HG03097 (cell line): Measurements from ENCODE around the gene FGD4.
A peak's percentile ranks its signal among the peaks of the same experiment; 100 is the strongest.
"Not testable (repeated sequence)": the region's sequence is repeated elsewhere in the genome, so short reads cannot be mapped to it uniquely, and the experiment has no call there.

Experiments
- ATAC-seq: cut with Tn5 transposase; IDR thresholded peaks from one replicate; pipeline ENCODE4 v1.9.1; 2021; ENCODE audit not compliant: unreplicated experiment, low FRiP score

FGD4 gene

DNA sequence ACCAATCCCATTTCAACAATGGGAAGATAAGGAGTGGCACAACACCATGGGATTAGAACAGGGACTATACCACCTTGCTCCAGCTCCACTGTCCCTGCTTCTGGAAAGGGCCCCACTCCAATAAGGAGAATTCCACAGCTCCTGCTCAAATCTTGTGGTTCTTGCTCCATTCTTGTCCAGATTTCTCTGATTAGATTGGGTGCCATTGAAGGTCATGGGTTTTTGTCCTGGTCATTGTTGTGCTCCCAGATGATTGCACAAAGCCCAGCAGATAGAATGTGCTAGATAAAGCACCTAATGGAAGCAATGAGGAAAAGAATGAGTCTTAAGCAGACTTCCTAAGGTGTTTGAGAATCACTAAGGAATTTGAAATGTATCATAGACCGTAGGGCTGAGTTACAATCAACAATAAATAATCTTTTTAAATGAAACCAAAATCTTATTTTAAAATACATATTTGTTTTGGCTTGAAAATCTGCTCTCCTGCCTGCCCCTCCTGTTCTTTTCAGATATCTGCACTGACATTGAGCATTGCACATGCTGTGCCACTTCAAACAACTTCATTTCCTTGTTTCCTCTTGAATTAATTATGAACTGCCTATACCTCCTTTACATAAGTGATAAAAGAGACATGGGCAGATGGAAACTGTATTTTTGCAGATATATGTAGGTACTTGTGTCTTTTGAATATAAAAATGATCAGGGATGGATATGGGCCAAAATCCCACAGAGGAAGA lies 115.9 kb downstream of the FGD4 start:
- no peak for ATAC-seq

GRCh38 chr12:32516230-32516629 lies 116.9 kb downstream of the FGD4 start:
- no peak for ATAC-seq

- ATAC-seq, result no peak
Measured at GRCh38 chr12:32517966-32518365, 118.6 kb downstream of the FGD4 start.

- ATAC-seq, result no peak
Measured at GRCh38 chr12:32519047-32519446, 119.7 kb downstream of the FGD4 start.

DNA sequence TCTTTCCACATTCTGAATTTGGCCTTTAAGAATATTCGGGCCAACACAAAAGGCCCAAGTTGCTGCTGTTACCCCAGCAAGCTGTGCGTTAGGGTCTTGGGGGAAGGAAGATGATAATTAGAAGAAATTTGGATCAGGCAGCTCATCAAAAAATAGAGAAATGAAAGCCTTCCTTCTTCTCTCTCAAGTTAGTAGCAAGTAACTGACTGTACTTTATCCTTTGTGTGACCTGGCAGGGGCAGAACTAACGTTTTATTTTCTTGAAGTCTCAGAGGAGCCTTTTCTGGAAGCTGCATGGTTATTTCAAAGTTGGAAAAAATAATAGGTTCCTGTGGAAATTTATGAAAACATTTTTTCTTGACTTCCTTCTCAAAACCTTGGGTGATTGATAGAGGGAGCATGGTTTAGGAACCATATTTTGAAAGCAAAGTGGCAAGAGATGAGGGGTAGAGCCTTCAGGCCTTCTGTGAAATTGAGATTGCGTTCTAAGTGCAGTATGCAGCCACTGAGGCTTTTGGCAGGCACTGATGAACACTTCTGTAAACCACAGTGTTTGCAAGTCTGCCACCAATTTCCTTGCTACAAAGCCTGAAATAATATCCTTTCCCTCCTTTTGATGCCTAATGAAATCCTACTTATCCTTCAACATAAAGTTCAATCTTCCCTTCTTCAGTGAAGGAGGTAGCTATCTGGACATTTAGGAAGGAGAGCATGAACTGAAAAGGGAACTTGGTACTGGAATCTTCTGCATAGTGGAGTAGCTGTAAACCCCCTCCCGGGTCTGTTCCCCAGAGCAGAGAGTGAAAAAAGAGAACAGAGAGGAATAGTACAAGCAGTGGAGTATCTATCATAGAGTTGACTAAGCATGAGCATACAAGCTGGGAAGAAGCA lies 123.2 kb downstream of the FGD4 start:
- peak; percentile 73 for ATAC-seq

DNA sequence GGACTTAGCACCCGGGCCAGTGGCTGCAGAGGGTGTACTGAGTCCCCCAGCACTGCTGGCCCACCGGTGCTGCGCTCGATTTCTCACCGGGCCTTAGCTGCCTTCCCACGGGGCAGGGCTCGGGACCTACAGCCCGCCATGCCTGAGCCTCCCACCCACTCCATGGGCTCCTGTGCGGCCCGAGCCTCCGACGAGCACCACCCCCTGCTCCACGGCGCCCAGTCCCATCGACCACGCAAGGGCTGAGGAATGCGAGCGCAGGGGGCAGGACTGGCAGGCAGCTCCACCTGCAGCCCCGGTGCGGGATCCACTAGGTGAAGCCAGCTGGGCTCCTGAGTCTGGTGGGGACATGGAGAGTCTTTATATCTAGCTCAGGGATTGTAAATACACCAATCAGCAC lies 126.4 kb downstream of the FGD4 start:
- not testable (repeated sequence) for ATAC-seq

- not testable (repeated sequence) for ATAC-seq
Measured at GRCh38 chr12:32526343-32526742, 127.0 kb downstream of the FGD4 start.

DNA sequence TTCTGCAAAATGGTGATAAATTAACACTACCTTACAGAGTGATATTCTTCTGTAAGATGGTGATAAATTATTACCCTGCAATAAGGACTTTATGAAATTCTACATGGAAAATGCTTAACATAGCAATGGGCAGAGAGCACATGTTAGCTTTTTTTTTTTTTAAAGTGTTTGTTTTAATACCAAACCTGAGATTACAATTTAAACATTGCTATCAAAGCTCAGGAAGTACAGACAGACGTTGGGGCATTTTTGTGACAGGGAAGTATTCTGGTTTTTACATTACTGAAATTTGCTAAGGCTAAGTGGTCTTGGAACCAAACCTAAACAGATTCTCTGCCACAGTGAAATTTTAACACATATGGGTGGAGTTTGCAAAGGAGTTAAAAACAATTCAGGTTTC lies 133.1 kb downstream of the FGD4 start:
- no peak for ATAC-seq

DNA sequence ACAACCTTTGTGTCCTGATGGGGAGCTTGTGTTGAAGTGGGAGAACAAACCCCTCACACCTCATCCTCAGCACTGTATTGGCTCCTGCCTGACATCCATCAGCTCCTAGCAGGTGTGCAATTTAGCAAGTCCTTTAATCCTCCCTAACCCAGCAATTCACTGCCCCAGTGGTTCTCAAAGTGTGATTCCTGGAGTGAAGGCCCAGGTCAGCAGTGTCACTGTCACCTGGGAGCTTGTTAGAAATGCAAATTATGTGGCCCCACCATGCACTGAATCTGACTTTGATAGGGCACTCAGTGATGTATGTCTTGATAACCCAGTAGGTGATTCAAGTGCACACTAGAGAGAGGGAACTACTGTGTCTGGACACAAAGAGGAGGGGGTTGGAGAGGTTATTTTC lies 133.6 kb downstream of the FGD4 start:
- no peak for ATAC-seq

GRCh38 chr12:32533506-32533905 lies 134.1 kb downstream of the FGD4 start:
- ATAC-seq, result not testable (repeated sequence)

- ATAC-seq, result peak; percentile 73
Measured at GRCh38 chr12:32533971-32534590, 134.7 kb downstream of the FGD4 start.

DNA sequence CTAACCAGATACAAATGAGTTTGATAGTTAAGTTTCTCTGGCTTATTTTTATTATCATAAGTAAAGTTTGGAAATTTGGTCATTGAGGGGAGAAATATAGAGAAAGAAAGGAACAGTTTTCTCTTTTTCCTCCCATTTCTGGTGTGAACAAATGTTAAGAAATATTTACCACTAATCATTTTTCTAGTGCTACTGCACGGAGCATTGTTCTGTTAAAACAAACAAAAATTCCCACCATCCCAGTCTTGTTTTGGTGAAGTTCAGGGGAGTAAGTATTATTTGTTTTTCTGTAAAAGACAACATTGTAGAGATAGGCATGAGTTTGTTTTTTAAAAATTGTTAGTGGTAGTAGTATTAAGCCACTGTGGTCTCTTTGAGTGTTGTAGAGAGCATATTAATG lies 135.3 kb downstream of the FGD4 start:
- ATAC-seq, result no peak

- ATAC-seq, result no peak
Measured at GRCh38 chr12:32535288-32535999, 136.1 kb downstream of the FGD4 start.

GRCh38 chr12:32536000-32536345 lies 136.6 kb downstream of the FGD4 start:
- ATAC-seq, result no peak

GRCh38 chr12:32541754-32542374 lies 142.5 kb downstream of the FGD4 start:
- no peak for ATAC-seq

DNA sequence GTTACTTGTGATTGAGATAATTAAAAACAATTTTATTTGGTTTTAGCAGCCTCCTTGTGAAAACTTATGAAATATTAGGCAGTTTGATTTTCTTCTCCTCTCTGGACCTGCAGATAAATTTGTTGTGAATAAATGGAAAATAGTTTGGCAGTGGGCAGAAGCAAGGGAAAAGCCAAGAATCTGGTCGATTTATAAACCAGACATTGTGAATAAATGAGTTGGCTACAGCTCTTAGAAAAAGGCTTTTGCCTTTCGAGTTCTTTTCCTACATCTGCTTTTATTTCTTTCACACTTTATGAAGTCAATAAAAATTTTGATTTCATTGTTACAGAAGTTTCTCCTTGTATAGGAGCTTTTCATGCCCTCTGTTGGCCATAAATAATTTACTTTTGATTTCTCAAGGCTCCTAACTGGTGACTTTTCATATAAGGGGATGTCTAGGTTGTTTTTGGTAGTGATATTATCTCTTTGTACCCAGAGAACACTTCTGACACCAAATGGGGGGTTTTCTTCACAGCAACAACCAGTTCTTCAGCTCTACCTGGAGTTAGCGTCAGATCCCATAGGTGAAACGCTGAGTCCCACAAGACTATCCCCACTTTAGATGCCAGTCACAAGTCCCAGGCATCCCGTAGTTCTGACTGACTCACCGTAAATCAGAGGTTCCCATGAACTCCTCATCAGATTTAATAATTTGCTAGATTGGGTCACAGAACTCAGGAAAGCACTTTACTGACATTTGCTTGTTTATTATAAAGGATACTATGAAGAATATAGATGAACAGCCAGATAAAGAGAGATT lies 143.3 kb downstream of the FGD4 start:
- ATAC-seq, result no peak

DNA sequence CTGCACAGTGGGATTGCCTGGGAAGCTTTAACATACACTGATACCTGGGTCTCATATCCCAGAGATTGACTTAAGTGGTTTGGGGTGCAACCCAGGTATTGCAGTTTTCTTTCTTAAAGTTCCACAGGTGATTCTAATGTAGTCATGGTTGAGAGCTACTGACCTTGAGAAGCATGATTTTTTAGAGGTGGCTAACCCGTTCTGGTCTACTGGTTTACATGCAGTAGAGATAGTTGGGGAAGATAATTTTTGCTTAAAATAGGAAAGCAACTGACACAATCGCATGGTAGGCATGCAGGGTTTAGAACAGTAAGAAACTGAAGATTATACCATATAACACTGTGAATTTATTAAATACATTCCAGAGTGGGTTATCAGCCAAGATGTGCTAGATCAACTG lies 145.5 kb downstream of the FGD4 start:
- no peak for ATAC-seq

DNA sequence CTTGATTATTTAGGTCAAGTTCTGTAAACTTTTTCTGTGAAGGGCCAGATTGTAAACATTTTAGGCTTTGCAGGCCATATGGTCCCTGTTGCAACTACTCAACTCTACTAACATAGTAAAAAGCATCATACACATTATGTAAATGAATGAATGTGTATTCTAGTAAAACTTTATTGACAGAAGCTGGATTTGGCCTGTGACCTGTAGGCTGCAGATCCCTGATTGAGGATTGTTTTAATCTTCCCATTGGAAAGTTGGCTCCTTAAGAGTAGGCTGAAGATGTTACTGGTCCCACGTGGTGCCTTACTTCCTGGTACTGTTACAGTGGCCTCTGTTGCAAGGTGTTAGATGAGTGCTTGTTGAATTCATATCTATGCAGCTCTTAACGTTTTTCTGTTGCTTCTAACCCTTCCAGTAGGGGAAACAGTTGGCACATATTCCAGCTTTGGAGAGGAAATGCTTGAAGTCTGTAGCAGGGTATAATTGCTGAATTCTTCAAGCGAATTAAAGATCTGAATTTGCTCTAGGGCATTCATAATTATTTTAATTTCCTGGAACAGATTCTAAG lies 146.1 kb downstream of the FGD4 start:
- no peak for ATAC-seq

GRCh38 chr12:32546272-32546671 lies 146.9 kb downstream of the FGD4 start:
- ATAC-seq, result no peak
